ENCODE data around the gene ITK. TPM values are rescaled to one million over a fixed set of nuclear protein-coding genes. Genes with fewer than 3 reads are reported as not detected.

ITK gene
- total and polyA plus RNA-seq, 4 donors, result 0.35 to 1.5 (median 0.43) TPM

- H3K4me1 ChIP-seq (ENCODE audit: control insufficient read depth in 4 of 4, insufficient read depth in 4 of 4, low read length in 3 of 4), result no peaks in the 10 kb centered on the region
- H3K27ac ChIP-seq (ENCODE audit: low read depth in 1 of 2, low read length in 2 of 2), result no peak overlapping the region
- no peak overlapping the region for H3K9ac ChIP-seq (ENCODE audit: low read depth in 1 of 2, low read length in 2 of 2)
- peaks cover 0 to 3% (median 0%) of the 10 kb centered on the region in 4 donors for H3K27me3 ChIP-seq (ENCODE audit: control insufficient read depth in 4 of 4, insufficient read depth in 4 of 4, low read length in 3 of 4)
- 75% methylated on average over 7 of the region's 7 CpGs for WGBS
- TF ChIP-seq TAF1 (conservative IDR thresholded peaks at IDR 0.05), result no peak
- TF ChIP-seq NR2F2 (IDR thresholded peaks at IDR 0.05), result no peak
- no peak for TF ChIP-seq GABPA (IDR thresholded peaks at IDR 0.05 in 1 of 2, conservative IDR thresholded peaks at IDR 0.05 in 1 of 2)
- no peaks in the 10 kb centered on the region for H3K36me3 ChIP-seq (ENCODE audit: control insufficient read depth in 4 of 4, insufficient read depth in 3 of 4, low read depth in 1 of 4, low read length in 3 of 4)
- no peak for DNase-seq (ENCODE audit: low spot score)
- H3K4me3 ChIP-seq (ENCODE audit: low read depth in 1 of 3, low read length in 3 of 3), result no peak overlapping the region
- H3K9me3 ChIP-seq (ENCODE audit: control insufficient read depth in 4 of 4, low read length in 3 of 4), result no peaks in the 10 kb centered on the region
These were observed 8.6 kb downstream of the ITK start for GRCh38 chr5:157189223-157189622.

GRCh38 chr5:157193699-157194424 is 13.2 kb downstream of the ITK start:
- Histone ChIP-seq H3K4me3 (ENCODE audit: low read depth in 1 of 3, low read length in 3 of 3) (no peak overlapping the region), H3K9ac (ENCODE audit: low read depth in 1 of 2, low read length in 2 of 2) (no peak overlapping the region), H3K27me3 (ENCODE audit: control insufficient read depth in 4 of 4, insufficient read depth in 4 of 4, low read length in 3 of 4) (peaks cover 0 to 6% (median 0%) of the 10 kb centered on the region in 4 donors), H3K4me1 (ENCODE audit: control insufficient read depth in 4 of 4, insufficient read depth in 4 of 4, low read length in 3 of 4) (no peaks in the 10 kb centered on the region), H3K27ac (ENCODE audit: low read depth in 1 of 2, low read length in 2 of 2) (no peak overlapping the region), H3K36me3 (ENCODE audit: control insufficient read depth in 4 of 4, insufficient read depth in 3 of 4, low read depth in 1 of 4, low read length in 3 of 4) (no peaks in the 10 kb centered on the region), H3K9me3 (ENCODE audit: control insufficient read depth in 4 of 4, low read length in 3 of 4) (no peaks in the 10 kb centered on the region)
- no peak for DNase-seq (ENCODE audit: low spot score)
- no peak for TF ChIP-seq NR2F2 (IDR thresholded peaks at IDR 0.05)
- no peak for TF ChIP-seq MAX (IDR thresholded peaks at IDR 0.05)
- no peak for TF ChIP-seq SP1 (IDR thresholded peaks at IDR 0.05)
- TF ChIP-seq HNF4G (IDR thresholded peaks at IDR 0.05), result no peak
- TF ChIP-seq GABPA (IDR thresholded peaks at IDR 0.05 in 1 of 2, conservative IDR thresholded peaks at IDR 0.05 in 1 of 2), result no peak
- TF ChIP-seq ZBTB33 (IDR thresholded peaks at IDR 0.05), result no peak
- TF ChIP-seq JUND (IDR thresholded peaks at IDR 0.05), result no peak
- TF ChIP-seq RAD21 (IDR thresholded peaks at IDR 0.05), result no peak
- TF ChIP-seq FOXA2 (IDR thresholded peaks at IDR 0.05), result no peak
- no peak for TF ChIP-seq HNF4A (conservative IDR thresholded peaks at IDR 0.05)
- no peak for TF ChIP-seq FOXA1 (IDR thresholded peaks at IDR 0.05)
- TF ChIP-seq RXRA (IDR thresholded peaks at IDR 0.05), result no peak
- TF ChIP-seq CTCF (IDR thresholded peaks at IDR 0.05; ENCODE audit: low read depth, low read length, missing input control), result no peak
- no peak for TF ChIP-seq ATF3 (IDR thresholded peaks at IDR 0.05)
- TF ChIP-seq TAF1 (conservative IDR thresholded peaks at IDR 0.05), result no peak
- no peak for TF ChIP-seq YY1 (IDR thresholded peaks at IDR 0.05)
- TF ChIP-seq EGR1 (IDR thresholded peaks at IDR 0.05; ENCODE audit: low read depth in 2 of 2), result no peak
- no peak for TF ChIP-seq REST (IDR thresholded peaks at IDR 0.05)
- 83% methylated on average over 10 of the region's 10 CpGs for WGBS
